Astrocyte (in vitro differentiated cells and primary cell): ENCODE data around the gene C11orf42.

Source experiments
- EZH2 ChIP-seq: IDR thresholded peaks from 2 replicates; pipeline ENCODE4 v1.6.1; 2012; ENCODE audit warnings: mild to moderate bottlenecking, low read length, inconsistent platforms; ENCODE audit not compliant: insufficient read depth
- TF ChIP-seq, protein P1 (sequence below): IDR thresholded peaks from 2 replicates; pipeline ENCODE4 v1.5.1; 2011; ENCODE audit warnings: low read depth, mild to moderate bottlenecking, inconsistent platforms, low read length, moderate library complexity; ENCODE audit not compliant: insufficient read depth

DNA sequence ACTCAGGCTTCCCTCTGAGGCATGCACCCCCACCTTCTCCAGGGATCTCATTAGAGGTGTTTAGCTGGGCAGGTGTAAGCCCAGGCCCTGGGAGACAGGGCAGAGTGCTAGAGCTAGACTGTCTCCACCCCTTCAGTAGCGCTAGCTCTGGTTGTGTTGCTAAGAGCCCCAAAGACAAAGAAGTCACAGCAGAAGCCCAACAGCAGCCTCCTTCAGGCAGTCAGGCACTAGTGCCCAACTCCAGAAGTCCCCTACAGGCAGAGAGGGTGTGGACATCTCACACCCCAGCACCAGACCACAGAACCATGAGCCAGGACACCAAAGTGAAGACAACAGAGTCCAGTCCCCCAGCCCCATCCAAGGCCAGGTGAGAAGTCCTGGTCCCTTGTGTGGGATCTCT lies 33.5 kb downstream of the C11orf42 start, which contains the start of gene CNGA4:
- TF ChIP-seq EZH2: no peak
- TF ChIP-seq, protein P1, sequence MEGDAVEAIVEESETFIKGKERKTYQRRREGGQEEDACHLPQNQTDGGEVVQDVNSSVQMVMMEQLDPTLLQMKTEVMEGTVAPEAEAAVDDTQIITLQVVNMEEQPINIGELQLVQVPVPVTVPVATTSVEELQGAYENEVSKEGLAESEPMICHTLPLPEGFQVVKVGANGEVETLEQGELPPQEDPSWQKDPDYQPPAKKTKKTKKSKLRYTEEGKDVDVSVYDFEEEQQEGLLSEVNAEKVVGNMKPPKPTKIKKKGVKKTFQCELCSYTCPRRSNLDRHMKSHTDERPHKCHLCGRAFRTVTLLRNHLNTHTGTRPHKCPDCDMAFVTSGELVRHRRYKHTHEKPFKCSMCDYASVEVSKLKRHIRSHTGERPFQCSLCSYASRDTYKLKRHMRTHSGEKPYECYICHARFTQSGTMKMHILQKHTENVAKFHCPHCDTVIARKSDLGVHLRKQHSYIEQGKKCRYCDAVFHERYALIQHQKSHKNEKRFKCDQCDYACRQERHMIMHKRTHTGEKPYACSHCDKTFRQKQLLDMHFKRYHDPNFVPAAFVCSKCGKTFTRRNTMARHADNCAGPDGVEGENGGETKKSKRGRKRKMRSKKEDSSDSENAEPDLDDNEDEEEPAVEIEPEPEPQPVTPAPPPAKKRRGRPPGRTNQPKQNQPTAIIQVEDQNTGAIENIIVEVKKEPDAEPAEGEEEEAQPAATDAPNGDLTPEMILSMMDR: no peak
